ENCODE measurements around the gene NDST1.

Gene NDST1

GRCh38 chr5:150525781-150526180 lies 17.9 kb downstream of the NDST1 start:
- no peak for DNase-seq

- no peak for DNase-seq
Measured at GRCh38 chr5:150527038-150527437, 19.1 kb downstream of the NDST1 start.

- DNase-seq: no peak
Measured at GRCh38 chr5:150527808-150528207, 19.9 kb downstream of the NDST1 start.

GRCh38 chr5:150528924-150529546 lies 21.1 kb downstream of the NDST1 start:
- DNase-seq: no peak

GRCh38 chr5:150529555-150529954 lies 21.6 kb downstream of the NDST1 start:
- peak; percentile 75 for DNase-seq

GRCh38 chr5:150530423-150530822 lies 22.5 kb downstream of the NDST1 start:
- no peak for DNase-seq

- DNase-seq: no peak
Measured at GRCh38 chr5:150530951-150531588, 23.1 kb downstream of the NDST1 start.

GRCh38 chr5:150531686-150532085 lies 23.8 kb downstream of the NDST1 start:
- DNase-seq: no peak

- DNase-seq: no peak
Measured at GRCh38 chr5:150532151-150532550, 24.2 kb downstream of the NDST1 start.

GRCh38 chr5:150532996-150533395 lies 25.1 kb downstream of the NDST1 start:
- no peak for DNase-seq

- DNase-seq: no peak
Measured at GRCh38 chr5:150534811-150535210, 26.9 kb downstream of the NDST1 start.

GRCh38 chr5:150535611-150536010 lies 27.7 kb downstream of the NDST1 start:
- DNase-seq: no peak

GRCh38 chr5:150538007-150538917 lies 30.3 kb downstream of the NDST1 start:
- DNase-seq: no peak

- no peak for DNase-seq
Measured at GRCh38 chr5:150539206-150539605, 31.3 kb downstream of the NDST1 start.

- no peak for DNase-seq
Measured at GRCh38 chr5:150540042-150540441, 32.1 kb downstream of the NDST1 start.

- no peak for DNase-seq
Measured at GRCh38 chr5:150540615-150541396, 32.9 kb downstream of the NDST1 start.

GRCh38 chr5:150541397-150541675 lies 33.4 kb downstream of the NDST1 start:
- no peak for DNase-seq

- DNase-seq: no peak
Measured at GRCh38 chr5:150541895-150542294, 34.0 kb downstream of the NDST1 start.

- DNase-seq: no peak
Measured at GRCh38 chr5:150542933-150543445, 35.1 kb downstream of the NDST1 start.

- DNase-seq: no peak
Measured at GRCh38 chr5:150544611-150545219, 36.8 kb downstream of the NDST1 start.

GRCh38 chr5:150545246-150545645 lies 37.3 kb downstream of the NDST1 start:
- DNase-seq: no peak

- DNase-seq: no peak
Measured at GRCh38 chr5:150548123-150548522, 40.2 kb downstream of the NDST1 start.

- no peak for DNase-seq
Measured at GRCh38 chr5:150549735-150550134, 41.8 kb downstream of the NDST1 start.

Measured in NCI-H524 treated with DMSO at 0.1 percent for 48 hours (cell line).